ENCODE measurements around the gene PROSER3. TPM values are rescaled to one million over a fixed set of nuclear protein-coding genes. Genes with fewer than 3 reads are reported as not detected.

The PROSER3 gene
- total RNA-seq, 4 donors from 2014 or later = 3.7 to 9.7 (median 8.6) TPM

- Histone ChIP-seq H3K27me3 (peaks cover 0 to 64% (median 0%) of the 10 kb centered on the region in 4 donors), H3K4me1 (no peaks in the 10 kb centered on the region), H3K9me3 (no peaks in the 10 kb centered on the region), H3K4me3 (no peak overlapping the region), H3K27ac (no peak overlapping the region), H3K36me3 (no peaks in the 10 kb centered on the region)
- no peak for DNase-seq
- TF ChIP-seq CTCF (IDR thresholded peaks at IDR 0.05) (no peak), POLR2A (IDR thresholded peaks at IDR 0.05) (no peak)
- 9 to 32% methylated on average over 3 to 4 of the region's 6 CpGs for whole genome bisulfite sequencing, 2 donors
- intact Hi-C loops (cut with DNase I) = no loop called here
Measured at GRCh38 chr19:35816262-35816661, 58.3 kb downstream of the PROSER3 start.

GRCh38 chr19:35816846-35817245 is 58.9 kb downstream of the PROSER3 start:
- intact Hi-C loops (cut with DNase I) = no loop called here
- WGBS, 2 donors = 85 to 87% methylated on average over 7 to 9 of the region's 9 CpGs
- Histone ChIP-seq H3K27me3 (peaks cover 0 to 59% (median 0%) of the 10 kb centered on the region in 4 donors), H3K4me1 (no peaks in the 10 kb centered on the region), H3K4me3 (no peak overlapping the region), H3K27ac (no peak overlapping the region), H3K36me3 (no peaks in the 10 kb centered on the region), H3K9me3 (no peaks in the 10 kb centered on the region)
- DNase-seq = no peak
- TF ChIP-seq POLR2A (IDR thresholded peaks at IDR 0.05) (no peak), CTCF (IDR thresholded peaks at IDR 0.05) (no peak)

- Histone ChIP-seq H3K9me3 (no peaks in the 10 kb centered on the region), H3K4me3 (no peak overlapping the region), H3K27me3 (peaks cover 0 to 53% (median 0%) of the 10 kb centered on the region in 4 donors), H3K36me3 (no peaks in the 10 kb centered on the region), H3K27ac (no peak overlapping the region), H3K4me1 (no peaks in the 10 kb centered on the region)
- no peak for DNase-seq
- TF ChIP-seq POLR2A (IDR thresholded peaks at IDR 0.05) (no peak), CTCF (IDR thresholded peaks at IDR 0.05) (no peak)
- intact Hi-C loops (cut with DNase I) = no loop called here
- WGBS, 2 donors = 34 to 71% methylated on average over 3 of the region's 3 CpGs
Measured at GRCh38 chr19:35818445-35818844, 60.5 kb downstream of the PROSER3 start.

Other genes starting within 250 kb of the PROSER3 start
- 100 to 1,000 TPM in 3 of 4 donors, 10 to 100 TPM in 1; 81.6 to 449 (median 257) TPM for gene DMKN, start 244.5 kb upstream of the PROSER3 start, total RNA-seq
- 1,000 to 10,000 TPM in 1 of 4 donors, 100 to 1,000 TPM in 2, 10 to 100 TPM in 1; 58.2 to 1,096 (median 541) TPM for gene SBSN, start 229.9 kb upstream of the PROSER3 start, total RNA-seq
- not detected for gene GAPDHS, start 224.7 kb upstream of the PROSER3 start, total RNA-seq
- gene TMEM147, start 212.6 kb upstream of the PROSER3 start, total RNA-seq = 100 to 1,000 TPM in 1 of 4 donors, 10 to 100 TPM in 3; 68.1 to 119 (median 89.6) TPM
- under 1 TPM in 1 of 4 donors, not detected in 3; 0.18 TPM for gene ATP4A, start 194.5 kb upstream of the PROSER3 start, total RNA-seq
- gene PMIS2, start 172.0 kb upstream of the PROSER3 start, total RNA-seq = not detected
- 10 to 100 TPM in 2 of 4 donors, 1 to 10 TPM in 2; 3.5 to 11.5 (median 10.6) TPM for gene HAUS5, start 145.4 kb upstream of the PROSER3 start, total RNA-seq
- 10 to 100 TPM; 52.1 to 59.1 (median 53.0) TPM for gene RBM42, start 129.1 kb upstream of the PROSER3 start, total RNA-seq
- under 1 TPM in 2 of 4 donors, not detected in 2; 0.31 to 0.44 TPM for gene ETV2, start 116.4 kb upstream of the PROSER3 start, total RNA-seq
- 100 to 1,000 TPM; 582 to 942 (median 761) TPM for gene COX6B1, start 109.9 kb upstream of the PROSER3 start, total RNA-seq
- 10 to 100 TPM in 1 of 4 donors, 1 to 10 TPM in 2, not detected in 1; 4.6 to 18.7 (median 9.8) TPM for gene UPK1A, start 91.7 kb upstream of the PROSER3 start, total RNA-seq
- under 1 TPM in 1 of 4 donors, not detected in 3; 0.38 TPM for gene ZBTB32, start 53.6 kb upstream of the PROSER3 start, total RNA-seq
- 10 to 100 TPM in 3 of 4 donors, 1 to 10 TPM in 1; 7.5 to 33.7 (median 15.6) TPM for gene KMT2B, start 40.2 kb upstream of the PROSER3 start, total RNA-seq
- 1 to 10 TPM in 3 of 4 donors, under 1 TPM in 1; 0.87 to 4.8 (median 4.3) TPM for gene IGFLR1, start 15.7 kb upstream of the PROSER3 start, total RNA-seq
- gene U2AF1L4, start 12.8 kb upstream of the PROSER3 start, total RNA-seq = 10 to 100 TPM; 10.2 to 19.0 (median 17.5) TPM
- 10 to 100 TPM; 23.3 to 33.9 (median 32.3) TPM for gene PSENEN, start 12.5 kb upstream of the PROSER3 start, total RNA-seq
- 10 to 100 TPM in 2 of 4 donors, 1 to 10 TPM in 2; 5.7 to 13.4 (median 9.5) TPM for gene LIN37, start 9.6 kb upstream of the PROSER3 start, total RNA-seq
- gene HSPB6, start 1.1 kb upstream of the PROSER3 start, total RNA-seq = 10 to 100 TPM in 1 of 4 donors, 1 to 10 TPM in 3; 1.7 to 21.9 (median 3.6) TPM
- 1 to 10 TPM; 1.3 to 8.4 (median 2.3) TPM for gene ARHGAP33, start 17.4 kb downstream of the PROSER3 start, total RNA-seq
- not detected for gene PRODH2, start 54.7 kb downstream of the PROSER3 start, total RNA-seq
- not detected for gene NPHS1, start 94.3 kb downstream of the PROSER3 start, total RNA-seq
- gene KIRREL2, start 98.7 kb downstream of the PROSER3 start, total RNA-seq = under 1 TPM in 1 of 4 donors, not detected in 3; 0.57 TPM
- 1 to 10 TPM in 1 of 4 donors, under 1 TPM in 2, not detected in 1; 0.44 to 1.7 (median 0.76) TPM for gene APLP1, start 110.4 kb downstream of the PROSER3 start, total RNA-seq
- 10 to 100 TPM in 2 of 4 donors, 1 to 10 TPM in 2; 4.0 to 29.4 (median 11.6) TPM for gene NFKBID, start 142.4 kb downstream of the PROSER3 start, total RNA-seq
- 1 to 10 TPM in 1 of 4 donors, not detected in 3; 1.3 TPM for gene HCST, start 144.4 kb downstream of the PROSER3 start, total RNA-seq
- gene TYROBP, start 150.1 kb downstream of the PROSER3 start, total RNA-seq = 10 to 100 TPM in 3 of 4 donors, 1 to 10 TPM in 1; 4.5 to 95.9 (median 33.8) TPM
- gene LRFN3, start 178.2 kb downstream of the PROSER3 start, total RNA-seq = 10 to 100 TPM in 1 of 4 donors, 1 to 10 TPM in 3; 5.6 to 12.4 (median 7.5) TPM
- gene SDHAF1, start 237.0 kb downstream of the PROSER3 start, total RNA-seq = 10 to 100 TPM; 17.6 to 40.1 (median 29.6) TPM